GM18870 (cell line): Measurements from ENCODE around the gene KIAA1671.

Experiments
- ATAC-seq: cut with Tn5 transposase; IDR thresholded peaks from one replicate; pipeline ENCODE4 v1.9.1; 2021; ENCODE audit warnings: moderate library complexity; ENCODE audit not compliant: unreplicated experiment

The KIAA1671 gene

DNA sequence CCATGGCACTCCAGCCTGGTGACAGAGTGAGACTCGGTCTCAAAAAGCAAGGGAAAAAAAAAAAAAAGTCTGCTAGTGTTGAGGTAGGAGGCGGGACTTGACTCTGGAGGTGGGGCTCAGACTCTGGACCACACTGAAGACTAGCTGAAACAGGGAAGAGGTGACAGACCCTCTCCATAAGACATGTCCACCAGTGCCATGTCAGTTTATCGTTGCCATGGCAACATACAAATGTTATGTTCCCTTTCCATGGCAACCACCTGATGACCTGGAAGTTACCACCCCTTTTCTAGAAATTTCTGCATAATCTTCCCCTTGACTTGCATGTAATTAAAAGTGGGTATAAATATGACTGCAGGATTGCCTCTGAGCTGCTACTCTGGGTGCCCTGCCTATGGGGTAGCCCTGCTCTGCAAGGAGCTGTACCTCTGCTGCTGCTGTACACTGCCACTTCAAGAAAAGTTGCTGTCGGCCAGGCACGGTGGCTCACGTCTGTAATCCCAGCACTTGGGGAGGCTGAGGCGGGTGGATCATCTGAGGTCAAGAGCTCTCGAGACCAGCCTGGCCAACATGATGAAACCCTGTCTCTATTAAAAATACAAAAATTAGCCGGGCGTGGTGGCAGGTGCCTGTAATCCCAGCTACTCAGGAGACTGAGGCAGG is 55.1 kb downstream of the KIAA1671 start:
- ATAC-seq, result no peak

DNA sequence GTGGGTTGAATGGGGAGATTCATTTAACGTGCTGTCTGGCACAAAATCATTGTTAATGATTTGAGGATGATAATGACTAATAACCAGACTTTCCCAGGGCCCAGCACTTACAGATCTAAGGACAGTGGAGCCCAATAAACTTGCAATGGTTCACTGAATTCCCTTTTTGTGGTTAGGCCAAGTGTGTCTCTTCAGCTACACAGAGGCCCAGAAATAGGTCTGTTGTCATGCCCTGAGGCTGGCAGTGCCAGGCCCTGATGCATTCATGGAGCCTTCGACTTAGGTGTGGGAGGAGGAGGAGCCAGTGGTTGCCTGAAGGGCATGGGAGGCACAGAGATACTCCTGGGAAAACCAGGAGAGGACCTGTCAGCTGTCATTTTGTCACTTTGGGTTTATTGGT is 56.1 kb downstream of the KIAA1671 start:
- no peak for ATAC-seq

GRCh38 chr22:25012741-25013143 is 60.2 kb downstream of the KIAA1671 start:
- ATAC-seq, result no peak

GRCh38 chr22:25013607-25014006 is 61.1 kb downstream of the KIAA1671 start:
- no peak for ATAC-seq

GRCh38 chr22:25014896-25015755 is 62.6 kb downstream of the KIAA1671 start:
- no peak for ATAC-seq

DNA sequence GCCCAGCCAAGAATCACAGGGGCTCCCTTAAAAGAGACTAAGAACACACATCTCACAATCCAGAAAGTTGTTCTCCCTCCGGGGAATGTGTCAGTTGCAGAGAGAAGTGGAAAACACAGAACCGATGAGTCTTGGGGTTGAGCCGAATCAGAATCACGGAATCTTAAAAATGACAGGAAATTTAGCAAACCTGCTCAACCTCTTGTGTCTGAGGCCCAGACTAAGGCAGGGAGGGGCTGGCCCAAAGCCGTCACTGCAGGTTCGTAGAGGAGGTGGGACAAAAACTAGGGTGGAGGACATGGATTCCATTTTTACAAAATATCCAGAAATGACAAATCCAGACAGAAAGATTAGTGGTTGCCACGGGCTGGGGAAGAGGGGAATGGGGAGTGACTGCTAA is 63.8 kb downstream of the KIAA1671 start:
- ATAC-seq, result no peak

GRCh38 chr22:25018009-25018408 is 65.5 kb downstream of the KIAA1671 start:
- ATAC-seq, result no peak

DNA sequence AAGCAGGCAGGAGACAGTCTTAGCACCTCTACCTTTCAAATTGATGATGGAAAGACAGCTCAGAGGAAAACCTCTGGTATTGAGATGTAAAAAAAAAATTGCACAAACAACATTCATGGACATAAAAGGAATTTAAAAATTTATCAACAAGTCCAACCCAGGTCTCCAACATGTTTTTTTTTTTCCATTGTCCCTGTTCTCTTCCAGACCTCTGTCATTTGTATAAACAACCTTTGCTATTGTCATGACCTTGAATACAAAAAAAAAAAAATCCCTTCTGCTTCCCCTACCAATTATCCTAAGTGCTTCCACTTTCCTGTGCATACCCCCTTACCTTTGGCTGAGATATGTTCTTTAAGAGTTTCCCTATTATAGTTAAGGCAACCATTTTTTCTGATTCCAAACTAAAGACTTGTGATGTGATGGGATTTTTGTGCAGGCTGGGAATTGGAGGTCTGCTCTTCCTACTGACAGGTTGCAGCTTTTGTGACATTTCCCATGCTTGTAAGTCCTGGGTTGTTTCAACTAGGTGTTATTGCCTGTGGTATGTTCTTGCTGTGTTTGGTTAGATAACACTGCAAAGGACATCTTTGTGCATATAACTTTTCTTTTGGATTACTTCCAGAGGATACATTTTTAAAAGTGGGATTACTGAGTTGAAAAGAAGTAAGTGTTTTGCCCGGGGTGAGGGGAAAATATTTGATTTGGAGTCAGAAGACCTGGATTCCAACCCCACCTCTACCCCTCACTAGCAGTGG is 67.1 kb downstream of the KIAA1671 start:
- no peak for ATAC-seq

DNA sequence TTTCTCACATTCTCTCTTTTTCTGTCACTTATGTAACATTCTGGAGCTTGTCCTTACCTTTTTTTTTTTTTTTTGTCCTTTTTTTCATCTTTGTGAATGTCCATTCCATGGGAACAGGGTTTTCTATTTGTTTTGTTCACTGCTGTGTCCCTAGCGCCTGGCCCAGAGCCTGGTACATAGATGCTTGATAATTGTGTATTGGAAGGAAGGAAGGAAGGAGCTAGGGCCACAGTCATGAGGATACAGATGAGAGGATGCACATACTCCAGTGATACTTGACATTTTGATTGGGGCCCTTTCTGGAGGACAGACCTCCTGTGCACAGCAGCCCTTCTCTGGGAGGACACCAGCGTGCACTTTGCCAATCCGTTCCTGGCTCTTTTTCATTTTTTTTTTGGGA is 68.9 kb downstream of the KIAA1671 start:
- ATAC-seq, result no peak

GRCh38 chr22:25021976-25022711 is 69.6 kb downstream of the KIAA1671 start:
- ATAC-seq, result no peak

DNA sequence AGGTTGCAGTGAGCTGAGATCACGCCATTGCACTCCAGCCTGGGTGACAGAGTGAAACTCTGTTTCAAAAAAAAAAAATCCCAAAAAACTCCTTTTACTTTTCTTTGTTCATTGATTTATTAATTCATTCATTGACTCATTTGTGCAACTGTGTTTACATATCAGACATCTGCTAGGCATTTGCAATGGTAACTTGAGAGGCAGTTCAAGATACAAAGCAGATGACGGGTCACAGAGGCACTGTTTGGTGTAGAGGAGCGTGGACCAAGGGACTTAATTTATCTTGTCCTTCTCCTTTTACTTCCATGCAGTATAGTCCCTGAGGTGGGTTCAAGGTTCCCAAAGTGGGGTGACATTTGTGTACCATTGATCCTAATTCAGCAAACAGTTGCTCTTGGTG is 71.4 kb downstream of the KIAA1671 start:
- ATAC-seq, result no peak

GRCh38 chr22:25024895-25025294 is 72.4 kb downstream of the KIAA1671 start:
- ATAC-seq, result no peak

DNA sequence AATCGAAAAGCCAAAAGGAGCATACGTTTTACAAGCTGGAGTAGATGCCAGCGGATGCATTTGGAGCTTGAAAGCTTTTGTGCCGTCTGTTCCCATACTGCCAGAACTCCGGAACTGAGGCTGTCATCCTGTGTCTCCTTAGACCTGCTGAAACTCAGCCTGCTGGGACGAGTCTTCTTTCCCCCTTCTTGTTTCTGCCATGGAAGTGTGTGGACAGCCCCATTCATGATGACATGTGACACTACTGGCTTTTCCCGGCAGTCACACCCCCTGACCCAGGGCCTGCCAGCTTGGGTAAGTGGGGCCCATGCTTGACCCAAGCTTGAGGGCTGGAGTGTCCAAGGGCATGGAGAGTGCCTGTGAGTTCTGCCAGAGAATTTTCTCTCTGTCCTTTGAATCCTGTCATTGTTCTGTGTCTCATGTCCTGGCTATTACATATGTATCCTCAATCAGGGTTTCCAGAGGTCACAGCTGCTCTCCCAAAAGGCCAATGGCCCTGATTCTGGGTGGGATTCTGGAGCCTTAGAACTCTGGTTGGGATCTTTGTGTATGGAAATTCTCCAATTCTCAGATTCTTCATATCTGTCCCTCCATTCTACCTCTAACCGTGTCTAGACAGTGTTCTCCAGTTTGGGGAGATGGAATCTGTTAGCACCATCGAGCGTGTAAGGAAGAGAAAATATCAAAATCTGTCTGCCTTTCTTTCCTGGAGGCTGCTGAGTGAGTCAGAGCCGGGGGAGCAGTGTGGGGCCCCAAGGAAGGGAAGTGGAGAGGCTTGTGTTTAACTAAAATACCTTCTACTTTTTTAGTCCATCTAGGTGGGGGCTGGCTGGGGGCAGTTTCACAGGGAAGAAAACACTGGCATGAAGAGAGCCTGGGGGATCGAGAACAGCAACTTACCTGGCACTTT is 73.2 kb downstream of the KIAA1671 start:
- no peak for ATAC-seq

- no peak for ATAC-seq
These were observed 74.8 kb downstream of the KIAA1671 start for GRCh38 chr22:25027043-25027906.

DNA sequence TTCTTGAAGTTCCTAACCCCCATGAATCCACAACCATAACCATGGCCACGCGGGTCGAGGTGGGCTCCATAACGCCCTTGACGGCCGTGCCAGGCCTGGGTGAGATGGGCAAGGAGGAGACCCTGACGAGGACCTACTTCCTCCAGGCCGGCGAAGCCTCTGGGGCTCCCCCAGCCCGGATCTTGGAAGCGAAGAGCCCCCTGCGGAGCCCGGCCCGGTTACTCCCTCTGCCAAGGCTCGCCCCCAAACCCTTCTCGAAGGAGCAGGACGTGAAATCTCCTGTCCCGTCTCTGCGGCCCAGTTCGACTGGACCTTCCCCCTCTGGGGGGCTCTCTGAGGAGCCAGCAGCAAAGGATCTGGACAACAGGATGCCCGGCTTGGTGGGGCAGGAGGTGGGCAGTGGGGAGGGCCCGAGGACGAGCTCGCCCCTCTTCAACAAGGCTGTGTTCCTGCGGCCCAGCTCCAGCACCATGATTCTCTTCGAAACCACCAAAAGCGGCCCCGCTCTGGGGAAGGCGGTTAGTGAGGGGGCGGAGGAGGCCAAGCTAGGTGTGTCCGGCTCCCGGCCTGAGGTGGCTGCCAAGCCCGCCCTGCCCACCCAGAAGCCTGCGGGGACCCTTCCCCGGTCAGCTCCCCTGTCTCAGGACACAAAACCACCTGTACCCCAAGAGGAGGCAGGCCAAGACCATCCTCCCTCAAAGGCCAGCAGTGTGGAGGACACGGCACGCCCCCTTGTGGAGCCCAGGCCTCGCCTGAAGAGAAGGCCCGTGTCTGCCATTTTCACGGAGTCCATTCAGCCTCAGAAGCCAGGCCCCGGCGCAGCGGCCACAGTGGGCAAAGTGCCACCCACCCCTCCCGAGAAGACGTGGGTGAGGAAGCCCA is 75.7 kb downstream of the KIAA1671 start:
- ATAC-seq, result no peak

DNA sequence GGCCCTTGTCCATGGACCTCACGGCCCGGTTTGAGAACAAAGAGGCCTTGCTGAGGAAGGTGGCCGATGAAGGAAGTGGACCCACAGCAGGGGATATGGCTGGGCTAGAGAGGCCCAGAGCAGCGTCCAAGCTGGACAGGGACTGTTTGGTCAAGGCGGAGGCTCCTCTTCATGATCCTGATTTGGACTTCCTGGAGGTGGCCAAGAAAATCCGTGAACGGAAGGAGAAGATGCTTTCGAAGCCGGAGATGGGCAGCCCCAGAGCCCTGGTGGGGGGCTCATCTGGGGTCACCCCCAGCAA is 76.3 kb downstream of the KIAA1671 start:
- no peak for ATAC-seq

DNA sequence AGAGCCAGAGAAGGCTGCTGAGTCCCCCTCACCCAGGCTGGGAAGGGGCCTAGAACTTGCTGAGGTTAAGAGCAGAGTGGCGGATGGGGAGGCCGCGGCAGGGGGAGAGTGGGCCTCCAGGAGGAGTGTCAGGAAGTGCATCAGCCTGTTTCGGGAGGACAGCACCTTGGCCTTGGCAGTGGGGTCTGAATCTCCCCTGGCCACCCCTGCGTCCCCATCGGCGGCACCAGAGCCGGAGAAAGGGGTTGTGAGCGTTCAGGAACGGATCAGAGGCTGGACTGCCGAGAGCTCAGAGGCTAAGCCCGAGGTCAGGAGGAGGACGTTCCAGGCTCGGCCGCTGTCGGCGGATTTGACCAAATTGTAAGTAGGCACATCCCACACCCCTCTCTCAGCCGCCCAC is 76.7 kb downstream of the KIAA1671 start:
- ATAC-seq, result no peak

- ATAC-seq, result no peak
These were observed 78.1 kb downstream of the KIAA1671 start for GRCh38 chr22:25030636-25031035.
